Ovary (tissue), 3 donors: ENCODE data around the gene BEND7.

Experiments used
- EP300 ChIP-seq: sonication (generic); formaldehyde crosslinking; IDR thresholded peaks from one replicate; pipeline ENCODE4 v1.6.1; 2017; ENCODE audit warnings: antibody characterized with exemption
- TF ChIP-seq, protein P1 (sequence below), 3 donors: fragments of 450-650 bp in 2 of 3; fragments of 200-600 bp in 1 of 3; IDR thresholded peaks; one replicate each; pipeline versions ENCODE4 v1.5.1 to v1.8.0; 2016 to 2022; ENCODE audit warnings: antibody characterized with exemption in 3 of 3, mild to moderate bottlenecking in 1 of 3
- donor health status: DM: no; HTN: no; CAD: no.

DNA sequence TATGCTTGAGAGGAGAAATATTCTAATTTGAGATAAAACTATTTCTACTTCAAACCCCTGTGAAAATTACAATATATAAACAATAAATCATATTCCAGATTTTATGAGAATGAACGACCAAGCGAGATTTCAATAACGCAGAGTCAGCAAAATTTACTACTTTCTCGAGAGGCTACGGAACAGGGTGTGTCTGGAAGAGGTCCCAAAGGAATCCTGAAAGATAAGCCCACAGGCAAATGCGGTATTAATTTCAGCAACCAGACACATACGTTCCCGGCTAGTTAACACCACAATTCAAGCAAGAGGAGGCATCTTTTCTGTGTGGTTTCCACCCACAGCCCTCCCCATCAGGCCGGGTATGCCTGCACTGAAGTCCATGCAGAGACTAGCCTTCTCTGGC lies 26.4 kb downstream of the BEND7 start:
- no peak for TF ChIP-seq EP300
- TF ChIP-seq, protein P1, sequence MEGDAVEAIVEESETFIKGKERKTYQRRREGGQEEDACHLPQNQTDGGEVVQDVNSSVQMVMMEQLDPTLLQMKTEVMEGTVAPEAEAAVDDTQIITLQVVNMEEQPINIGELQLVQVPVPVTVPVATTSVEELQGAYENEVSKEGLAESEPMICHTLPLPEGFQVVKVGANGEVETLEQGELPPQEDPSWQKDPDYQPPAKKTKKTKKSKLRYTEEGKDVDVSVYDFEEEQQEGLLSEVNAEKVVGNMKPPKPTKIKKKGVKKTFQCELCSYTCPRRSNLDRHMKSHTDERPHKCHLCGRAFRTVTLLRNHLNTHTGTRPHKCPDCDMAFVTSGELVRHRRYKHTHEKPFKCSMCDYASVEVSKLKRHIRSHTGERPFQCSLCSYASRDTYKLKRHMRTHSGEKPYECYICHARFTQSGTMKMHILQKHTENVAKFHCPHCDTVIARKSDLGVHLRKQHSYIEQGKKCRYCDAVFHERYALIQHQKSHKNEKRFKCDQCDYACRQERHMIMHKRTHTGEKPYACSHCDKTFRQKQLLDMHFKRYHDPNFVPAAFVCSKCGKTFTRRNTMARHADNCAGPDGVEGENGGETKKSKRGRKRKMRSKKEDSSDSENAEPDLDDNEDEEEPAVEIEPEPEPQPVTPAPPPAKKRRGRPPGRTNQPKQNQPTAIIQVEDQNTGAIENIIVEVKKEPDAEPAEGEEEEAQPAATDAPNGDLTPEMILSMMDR (IDR thresholded peaks at IDR 0.05): no peak
